Left ventricle myocardium inferior (tissue), 1 donor: ENCODE measurements around the gene PACS1. TPM values are rescaled to one million over a fixed set of nuclear protein-coding genes. Genes with fewer than 3 reads are reported as not detected.

Source experiments
- DNase-seq: peaks from one replicate; pipeline ENCODE4 v3.0.0-alpha.2; 2020
- H3K27ac ChIP-seq: fragments of 200-600 bp; replicated peaks from 2 replicates; pipeline ENCODE4 v1.8.0; 2021
- H3K27me3 ChIP-seq: fragments of 200-600 bp; 2 replicates; pipeline ENCODE4 v1.8.0; 2021; ENCODE audit warnings: low read depth
- H3K36me3 ChIP-seq: fragments of 200-600 bp; 2 replicates; pipeline ENCODE4 v1.8.0; 2021
- H3K4me1 ChIP-seq: fragments of 200-600 bp; 2 replicates; pipeline ENCODE4 v1.8.0; 2021
- H3K4me3 ChIP-seq: fragments of 200-600 bp; 2 replicates; pipeline ENCODE4 v1.8.0; 2021; ENCODE audit warnings: mild to moderate bottlenecking, moderate library complexity
- H3K9me3 ChIP-seq: fragments of 200-600 bp; replicated peaks from 2 replicates; pipeline ENCODE4 v1.8.0; 2021
- intact Hi-C: fragments of 100-400 bp; cut with micrococcal nuclease; formaldehyde crosslinking; loops from one replicate; pipeline ENCODE4 v1.11.0; 2022
- total RNA-seq: library from RNA; stranded (reverse); fragmentation: NEBNext Ultra II Directional; extraction: Animal tissue kit (Norgen Biotek cat#: 25700); gene quantifications from one replicate; pipeline ENCODE4 v1.2.1, GENCODE V29; 2021
- TF ChIP-seq, protein P1 (sequence below): fragments of 200-600 bp; IDR thresholded peaks from 2 replicates; pipeline ENCODE4 v1.8.0; 2021; ENCODE audit warnings: antibody characterized with exemption, mild to moderate bottlenecking, borderline replicate concordance
- donor health status: DM: no; HTN: yes; CAD: no; lungs with severe emphysema.

The PACS1 gene
- total RNA-seq, 1 donor from 2014 or later, result 54.9 TPM

DNA sequence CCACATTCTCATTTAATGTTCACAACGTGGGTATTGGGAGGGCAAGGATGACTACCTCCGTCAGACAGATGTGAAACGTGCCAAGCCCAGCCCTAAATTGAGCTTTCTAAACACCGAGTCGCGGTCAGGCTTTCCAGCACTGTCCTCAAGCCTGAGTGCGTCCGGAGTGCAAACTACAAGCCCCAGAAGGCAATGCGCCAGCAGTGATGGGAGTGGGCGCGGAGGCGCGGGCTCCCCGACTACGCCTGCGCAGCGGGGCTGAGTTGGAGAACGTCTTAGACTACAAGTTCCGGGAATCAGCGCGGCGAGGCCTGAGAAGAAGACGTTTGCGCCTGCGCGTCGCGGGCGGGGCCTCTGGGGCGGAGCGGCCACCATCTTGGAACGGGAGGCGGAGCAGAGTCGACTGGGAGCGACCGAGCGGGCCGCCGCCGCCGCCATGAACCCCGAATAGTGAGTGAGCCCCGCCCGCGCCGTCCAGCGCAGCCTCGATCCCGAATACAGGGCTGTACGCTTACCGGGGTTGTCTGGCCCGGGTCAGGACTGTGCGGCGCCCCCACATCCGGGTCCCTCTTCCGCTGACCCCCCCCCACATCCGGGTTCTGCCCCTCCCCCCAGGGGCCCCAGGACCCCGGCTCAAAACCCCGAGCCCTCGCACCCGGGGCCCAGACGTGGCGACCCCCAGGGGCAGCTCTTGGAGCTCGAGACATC is 198.3 kb downstream of the PACS1 start, which contains the start of gene RAB1B:
RAB1B (plus strand) TSS at position 396 of the 708 bp plus-strand sequence; CDS start at position 437, 41 bp downstream.
- H3K27ac ChIP-seq, result peak within 1 kb of the TSS; percentile 98
- no peaks in the 10 kb centered on the region for H3K9me3 ChIP-seq
- no peaks in the 10 kb centered on the region for H3K27me3 ChIP-seq
- H3K4me1 ChIP-seq, result peaks cover 49% of the 10 kb centered on the region
- peak within 1 kb of the TSS; percentile 90 for H3K4me3 ChIP-seq
- H3K36me3 ChIP-seq, result peaks cover 38% of the 10 kb centered on the region
- intact Hi-C loops, result no loop called here
- TF ChIP-seq, protein P1, sequence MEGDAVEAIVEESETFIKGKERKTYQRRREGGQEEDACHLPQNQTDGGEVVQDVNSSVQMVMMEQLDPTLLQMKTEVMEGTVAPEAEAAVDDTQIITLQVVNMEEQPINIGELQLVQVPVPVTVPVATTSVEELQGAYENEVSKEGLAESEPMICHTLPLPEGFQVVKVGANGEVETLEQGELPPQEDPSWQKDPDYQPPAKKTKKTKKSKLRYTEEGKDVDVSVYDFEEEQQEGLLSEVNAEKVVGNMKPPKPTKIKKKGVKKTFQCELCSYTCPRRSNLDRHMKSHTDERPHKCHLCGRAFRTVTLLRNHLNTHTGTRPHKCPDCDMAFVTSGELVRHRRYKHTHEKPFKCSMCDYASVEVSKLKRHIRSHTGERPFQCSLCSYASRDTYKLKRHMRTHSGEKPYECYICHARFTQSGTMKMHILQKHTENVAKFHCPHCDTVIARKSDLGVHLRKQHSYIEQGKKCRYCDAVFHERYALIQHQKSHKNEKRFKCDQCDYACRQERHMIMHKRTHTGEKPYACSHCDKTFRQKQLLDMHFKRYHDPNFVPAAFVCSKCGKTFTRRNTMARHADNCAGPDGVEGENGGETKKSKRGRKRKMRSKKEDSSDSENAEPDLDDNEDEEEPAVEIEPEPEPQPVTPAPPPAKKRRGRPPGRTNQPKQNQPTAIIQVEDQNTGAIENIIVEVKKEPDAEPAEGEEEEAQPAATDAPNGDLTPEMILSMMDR, result no peak
- DNase-seq, result peak; percentile 100

- peaks cover 52% of the 10 kb centered on the region for H3K4me1 ChIP-seq
Observed at GRCh38 chr11:66268952-66269905, 199.2 kb downstream of the PACS1 start.

DNA sequence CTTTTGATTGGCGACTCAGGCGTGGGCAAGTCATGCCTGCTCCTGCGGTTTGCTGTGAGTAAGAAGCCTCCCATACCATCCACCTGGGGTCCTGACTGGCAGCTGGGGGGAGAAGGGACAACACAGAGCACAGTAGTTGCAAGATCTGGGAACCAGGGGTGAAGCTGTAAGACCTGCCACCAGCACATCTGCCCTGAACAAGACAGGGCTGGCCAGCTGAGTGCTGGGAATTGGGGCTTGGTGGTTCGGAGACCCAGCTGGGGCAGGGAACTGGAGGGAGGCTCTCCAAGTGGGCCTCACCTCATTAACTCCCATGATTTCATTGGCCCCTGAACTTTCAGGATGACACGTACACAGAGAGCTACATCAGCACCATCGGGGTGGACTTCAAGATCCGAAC is 201.7 kb downstream of the PACS1 start:
- no peak for DNase-seq
- no peaks in the 10 kb centered on the region for H3K9me3 ChIP-seq
- peaks cover 52% of the 10 kb centered on the region for H3K36me3 ChIP-seq
- no peak overlapping the region for H3K4me3 ChIP-seq
- intact Hi-C loops, result no loop called here
- H3K27ac ChIP-seq, result no peak overlapping the region
- H3K27me3 ChIP-seq, result no peaks in the 10 kb centered on the region
- TF ChIP-seq, protein P1, result no peak
- peaks cover 46% of the 10 kb centered on the region for H3K4me1 ChIP-seq

More at GRCh38 chr11:66268952-66269905, 199.2 kb downstream of the PACS1 start:
- H3K4me3 ChIP-seq, result peak overlapping the region; percentile 90
- H3K36me3 ChIP-seq, result peaks cover 44% of the 10 kb centered on the region
- H3K27me3 ChIP-seq, result no peaks in the 10 kb centered on the region
- H3K27ac ChIP-seq, result peak overlapping the region; percentile 98
- TF ChIP-seq, protein P1, result peak; percentile 26
- no peaks in the 10 kb centered on the region for H3K9me3 ChIP-seq
- no peak for DNase-seq
- intact Hi-C loops, result no loop called here

- Histone ChIP-seq H3K36me3 (peaks cover 52% of the 10 kb centered on the region), H3K4me1 (peaks cover 44% of the 10 kb centered on the region), H3K4me3 (no peak overlapping the region), H3K27ac (no peak overlapping the region), H3K9me3 (no peaks in the 10 kb centered on the region), H3K27me3 (no peaks in the 10 kb centered on the region)
- DNase-seq, result no peak
- intact Hi-C loops, result no loop called here
- TF ChIP-seq, protein P1, result no peak
Observed at GRCh38 chr11:66272596-66272995, 202.5 kb downstream of the PACS1 start.

- no peak overlapping the region for H3K27ac ChIP-seq
- H3K27me3 ChIP-seq, result no peaks in the 10 kb centered on the region
- H3K4me1 ChIP-seq, result peaks cover 38% of the 10 kb centered on the region
- peaks cover 52% of the 10 kb centered on the region for H3K36me3 ChIP-seq
- no peaks in the 10 kb centered on the region for H3K9me3 ChIP-seq
- H3K4me3 ChIP-seq, result no peak overlapping the region
- TF ChIP-seq, protein P1, result no peak
- no peak for DNase-seq
- intact Hi-C loops, result no loop called here
Observed at GRCh38 chr11:66274219-66274618, 204.1 kb downstream of the PACS1 start.
